ENCODE data around the gene C1orf53.

C1orf53 gene

GRCh38 chr1:197908716-197909220 is 6.3 kb downstream of the C1orf53 start:
- DNase-seq, result no peak

GRCh38 chr1:197909384-197909783 is 7.0 kb downstream of the C1orf53 start:
- no peak for DNase-seq

- no peak for DNase-seq
Observed at GRCh38 chr1:197910120-197910991, 7.9 kb downstream of the C1orf53 start.

GRCh38 chr1:197911111-197911856 is 8.9 kb downstream of the C1orf53 start:
- DNase-seq, result no peak

- no peak for DNase-seq
Observed at GRCh38 chr1:197911857-197912696, 9.6 kb downstream of the C1orf53 start.

- DNase-seq, result no peak
Observed at GRCh38 chr1:197912739-197913494, 10.5 kb downstream of the C1orf53 start.

GRCh38 chr1:197913495-197914276 is 11.3 kb downstream of the C1orf53 start:
- no peak for DNase-seq

- DNase-seq, result no peak
Observed at GRCh38 chr1:197914510-197914909, 12.1 kb downstream of the C1orf53 start.

- DNase-seq, result no peak
Observed at GRCh38 chr1:197915260-197915861, 12.9 kb downstream of the C1orf53 start.

- DNase-seq, result no peak
Observed at GRCh38 chr1:197915862-197916499, 13.6 kb downstream of the C1orf53 start.

- no peak for DNase-seq
Observed at GRCh38 chr1:197916500-197916983, 14.1 kb downstream of the C1orf53 start.

GRCh38 chr1:197917805-197918651 is 15.6 kb downstream of the C1orf53 start:
- DNase-seq, result no peak

- DNase-seq, result no peak
Observed at GRCh38 chr1:197918807-197919345, 16.4 kb downstream of the C1orf53 start.

- no peak for DNase-seq
Observed at GRCh38 chr1:197919346-197920066, 17.1 kb downstream of the C1orf53 start.

GRCh38 chr1:197920067-197920396 is 17.6 kb downstream of the C1orf53 start:
- no peak for DNase-seq

- DNase-seq, result no peak
Observed at GRCh38 chr1:197920414-197921117, 18.1 kb downstream of the C1orf53 start.

GRCh38 chr1:197921235-197922069 is 19.0 kb downstream of the C1orf53 start:
- no peak for DNase-seq

Measured in stimulated activated naive CD4-positive, alpha-beta T cell treated with Interleukin-2 at 50 U/mL for 16 hours (primary cell).